Small intestine (tissue), 7 donors: ENCODE results near the gene PPP1R18. TPM values are rescaled to one million over a fixed set of nuclear protein-coding genes. Genes with fewer than 3 reads are reported as not detected.

ENCODE experiments used
- DNase-seq, 2 donors: peaks; one replicate each; pipeline versions ENCODE4 v3.0.0 to v3.0.0-alpha.2; 2013
- FAIRE-seq: peaks from 2 replicates; lab custom pipeline; 2012; peaks lifted over from hg19 to GRCh38; lab: Jason Lieb, UNC
- H3K27ac ChIP-seq, 3 donors: one replicate each; pipeline ENCODE4 v1.5.1; 2013; ENCODE audit warnings: low read length in 2 of 3, mild to moderate bottlenecking in 2 of 3, control low read depth in 1 of 3, inconsistent platforms in 1 of 3, low read depth in 1 of 3, moderate library complexity in 1 of 3
- H3K27me3 ChIP-seq, 3 donors: one replicate each; pipeline ENCODE4 v1.6.1; 2013; ENCODE audit warnings: low read length in 3 of 3, inconsistent platforms in 1 of 3; ENCODE audit not compliant: control insufficient read depth in 3 of 3, insufficient read depth in 3 of 3
- H3K36me3 ChIP-seq, 3 donors: one replicate each; pipeline ENCODE4 v1.6.1; 2013; ENCODE audit warnings: low read length in 3 of 3, inconsistent platforms in 1 of 3, low read depth in 1 of 3, mild to moderate bottlenecking in 1 of 3, moderate library complexity in 1 of 3; ENCODE audit not compliant: control insufficient read depth in 3 of 3, insufficient read depth in 2 of 3
- H3K4me1 ChIP-seq, 3 donors: one replicate each; pipeline ENCODE4 v1.6.1; 2013; ENCODE audit warnings: low read length in 2 of 3, inconsistent platforms in 1 of 3, low read depth in 1 of 3, mild to moderate bottlenecking in 1 of 3, moderate library complexity in 1 of 3; ENCODE audit not compliant: control insufficient read depth in 3 of 3, insufficient read depth in 2 of 3
- H3K4me3 ChIP-seq, 3 donors: one replicate each; pipeline ENCODE4 v1.5.1; 2013; ENCODE audit warnings: low read length in 3 of 3, control low read depth in 1 of 3, inconsistent platforms in 1 of 3, low read depth in 1 of 3, mild to moderate bottlenecking in 1 of 3, moderate library complexity in 1 of 3
- H3K9me3 ChIP-seq, 2 donors: one replicate each; pipeline ENCODE4 v1.6.1; 2013; ENCODE audit warnings: low read depth in 1 of 2, low read length in 1 of 2; ENCODE audit not compliant: control insufficient read depth in 2 of 2, insufficient read depth in 1 of 2
- WGBS, 3 donors: extraction: QIAGEN DNeasy Blood & Tissue Kit; methylation state at CpG; one replicate each; pipeline ENCODE4 v1.1.7; 2013; 5-methylcytosine and 5-hydroxymethylcytosine counted together
- polyA plus RNA-seq, 4 donors: library from polyadenylated mRNA; stranded (reverse) in 3 of 4; unstranded in 1 of 4; fragments of 200-250 nt in 3 of 4; fragments of 120-200 nt in 1 of 4; gene quantifications; one replicate each; pipeline versions ENCODE4 v1.2.1 to v1.2.3, GENCODE V29; 2013
- donor health status: healthy with polysubstance abuse.
- donor health status: control.
- donor health status: control.
- donor health status: Bipolar disorder and iron deficiency.
- donor health status: healthy.

Gene PPP1R18
- polyA plus RNA-seq, 4 donors: 10.1 to 22.7 (median 17.9) TPM

- 96% methylated on average over 10 of the region's 10 CpGs for WGBS, 3 donors
Observed at GRCh38 chr6:30703011-30703410, 16.6 kb upstream of the PPP1R18 start.

GRCh38 chr6:30700340-30700739 lies 13.9 kb upstream of the PPP1R18 start:
- no peak overlapping the region for H3K4me3 ChIP-seq
- H3K9me3 ChIP-seq: no peaks in the 10 kb centered on the region
- no peak for FAIRE-seq
- peaks cover 0 to 3% (median 0%) of the 10 kb centered on the region in 3 donors for H3K4me1 ChIP-seq
- WGBS, 3 donors: 41 to 55% (median 50%) methylated on average over 4 of the region's 4 CpGs
- no peaks in the 10 kb centered on the region for H3K27me3 ChIP-seq
- H3K27ac ChIP-seq: peak overlapping the region in 1 of 3 donors; percentile 43
- peak; percentile 61 to 76 for DNase-seq
- H3K36me3 ChIP-seq: peaks cover 0 to 36% (median 0%) of the 10 kb centered on the region in 3 donors

More at GRCh38 chr6:30703011-30703410, 16.6 kb upstream of the PPP1R18 start:
- DNase-seq: no peak
- no peaks in the 10 kb centered on the region for H3K27me3 ChIP-seq
- FAIRE-seq: no peak
- no peaks in the 10 kb centered on the region for H3K9me3 ChIP-seq
- H3K36me3 ChIP-seq: peaks cover 0 to 49% (median 0%) of the 10 kb centered on the region in 3 donors
- H3K27ac ChIP-seq: no peak overlapping the region
- peaks cover 0 to 3% (median 0%) of the 10 kb centered on the region in 3 donors for H3K4me1 ChIP-seq
- no peak overlapping the region for H3K4me3 ChIP-seq

- H3K9me3 ChIP-seq: no peaks in the 10 kb centered on the region
- peaks cover 0 to 3% (median 0%) of the 10 kb centered on the region in 3 donors for H3K4me1 ChIP-seq
- DNase-seq: no peak
- no peak for FAIRE-seq
- peaks cover 0 to 3% (median 0%) of the 10 kb centered on the region in 3 donors for H3K36me3 ChIP-seq
- 92 to 96% (median 92%) methylated on average over 5 of the region's 5 CpGs for WGBS, 3 donors
- H3K4me3 ChIP-seq: no peak overlapping the region
- no peak overlapping the region for H3K27ac ChIP-seq
- H3K27me3 ChIP-seq: no peaks in the 10 kb centered on the region
Observed at GRCh38 chr6:30696432-30696831, 10.0 kb upstream of the PPP1R18 start.

- Histone ChIP-seq H3K4me3 (peak overlapping the region; percentile 49 to 73 (median 52)), H3K9me3 (no peaks in the 10 kb centered on the region), H3K27me3 (peaks cover 0 to 10% (median 0%) of the 10 kb centered on the region in 3 donors), H3K27ac (peak overlapping the region in 2 of 3 donors; percentile 60 to 77), H3K36me3 (no peaks in the 10 kb centered on the region), H3K4me1 (peaks cover 0 to 18% (median 4%) of the 10 kb centered on the region in 3 donors)
- no peak for FAIRE-seq
- WGBS, 3 donors: 15 to 23% (median 15%) methylated on average over 8 of the region's 8 CpGs
- no peak for DNase-seq
Observed at GRCh38 chr6:30691208-30691847, 4.9 kb upstream of the PPP1R18 start.

- Histone ChIP-seq H3K4me1 (peaks cover 0 to 25% (median 4%) of the 10 kb centered on the region in 3 donors), H3K9me3 (no peaks in the 10 kb centered on the region), H3K4me3 (peak within 1 kb of the TSS; percentile 49 to 73 (median 52)), H3K27me3 (peaks cover 0 to 16% (median 0%) of the 10 kb centered on the region in 3 donors), H3K36me3 (peaks cover 0 to 1% (median 0%) of the 10 kb centered on the region in 3 donors), H3K27ac (peak within 1 kb of the TSS; percentile 35 to 85 (median 76))
- FAIRE-seq: no peak
- DNase-seq: peak; percentile 87 to 94
- 0 to 2% (median 1%) methylated on average over 38 to 40 of the region's 40 CpGs for WGBS, 3 donors
Observed at GRCh38 chr6:30690403-30691207, 4.2 kb upstream of the PPP1R18 start, which contains the start of gene NRM. Gene NRM, minus strand, starts transcription at chr6:30690984. Its CDS starts 10 bp downstream, at chr6:30690974.

- peak overlapping the region in 1 of 3 donors; percentile 73 for H3K4me3 ChIP-seq
Observed at GRCh38 chr6:30689985-30690384, 3.5 kb upstream of the PPP1R18 start.

GRCh38 chr6:30689022-30689865 lies 2.8 kb upstream of the PPP1R18 start:
- H3K27ac ChIP-seq: peak overlapping the region in 1 of 3 donors; percentile 85

More at GRCh38 chr6:30689985-30690384, 3.5 kb upstream of the PPP1R18 start:
- DNase-seq (no peak), FAIRE-seq (no peak)
- 43 to 77% (median 52%) methylated on average over 4 of the region's 4 CpGs for WGBS, 3 donors
- peaks cover 0 to 18% (median 0%) of the 10 kb centered on the region in 3 donors for H3K27me3 ChIP-seq
- peaks cover 0 to 25% (median 4%) of the 10 kb centered on the region in 3 donors for H3K4me1 ChIP-seq
- H3K9me3 ChIP-seq: no peaks in the 10 kb centered on the region
- H3K36me3 ChIP-seq: peaks cover 0 to 6% (median 0%) of the 10 kb centered on the region in 3 donors
- peak overlapping the region in 2 of 3 donors; percentile 76 to 85 for H3K27ac ChIP-seq

More at GRCh38 chr6:30689022-30689865, 2.8 kb upstream of the PPP1R18 start:
- FAIRE-seq (no peak), DNase-seq (no peak)
- Histone ChIP-seq H3K27me3 (peaks cover 0 to 18% (median 0%) of the 10 kb centered on the region in 3 donors), H3K4me1 (peaks cover 0 to 25% (median 4%) of the 10 kb centered on the region in 3 donors), H3K4me3 (no peak overlapping the region), H3K9me3 (no peaks in the 10 kb centered on the region), H3K36me3 (peaks cover 0 to 6% (median 0%) of the 10 kb centered on the region in 3 donors)
- 81 to 85% (median 84%) methylated on average over 11 of the region's 11 CpGs for WGBS, 3 donors
